HL-60/S4 (cell line): ENCODE data around the gene CCDC141.

Experiments
- in situ Hi-C: fragments of 300-500 bp; cut with MboI; formaldehyde crosslinking; loops from 2 replicates; pipeline ENCODE4 v1.14.3; 2022; ENCODE audit warnings: low sequenced_read_pairs

The CCDC141 gene

DNA sequence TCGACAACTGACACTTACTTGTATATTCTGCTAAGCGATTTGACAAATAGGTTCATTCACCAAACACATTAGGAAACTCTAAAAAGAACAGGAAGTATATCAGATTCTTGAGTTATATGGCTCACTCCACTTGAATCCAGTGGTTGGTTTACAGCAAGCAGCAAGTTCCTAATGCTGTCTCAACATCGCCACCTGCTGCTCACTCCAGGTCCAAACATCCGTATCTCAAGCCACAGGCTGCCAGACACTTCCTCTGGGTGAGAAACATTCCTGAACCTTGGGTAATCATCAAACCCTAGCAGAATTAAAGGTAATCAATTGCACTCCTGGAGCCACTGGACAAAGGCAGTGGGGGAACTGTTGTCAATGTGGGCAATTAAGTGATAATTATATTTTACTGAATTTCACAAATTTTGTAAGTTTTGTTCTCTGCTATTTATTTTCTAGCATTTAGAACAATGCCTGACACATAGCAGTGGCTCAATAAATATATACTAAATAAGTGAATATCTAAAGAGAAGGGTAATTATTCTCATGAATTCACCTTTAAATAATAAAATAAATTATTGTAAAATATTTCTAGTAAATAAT lies 135.6 kb downstream of the CCDC141 start:
- in situ Hi-C loops, result no loop called here

DNA sequence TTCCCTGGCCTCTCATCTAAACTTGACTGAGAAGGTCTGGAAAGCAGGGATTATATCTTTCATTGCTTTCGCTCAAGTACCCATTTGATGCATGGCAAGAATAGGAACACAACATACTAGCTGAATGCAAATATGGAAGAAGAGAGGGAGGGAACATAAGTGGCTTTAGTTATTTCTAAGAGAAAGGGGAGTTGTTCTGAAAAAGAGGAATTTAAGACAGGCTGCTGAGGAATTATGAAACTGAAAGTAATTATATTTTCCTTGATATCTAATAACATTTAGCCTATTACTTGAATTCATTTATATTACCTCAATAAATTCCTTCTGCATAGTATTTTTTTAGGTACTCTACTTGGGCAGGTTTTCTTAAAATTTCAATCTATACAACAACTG lies 136.9 kb downstream of the CCDC141 start:
- in situ Hi-C loops, result no loop called here

GRCh38 chr2:178912416-178913048 lies 137.4 kb downstream of the CCDC141 start:
- in situ Hi-C loops, result no loop called here

GRCh38 chr2:178911039-178911438 lies 138.9 kb downstream of the CCDC141 start:
- in situ Hi-C loops, result no loop called here

DNA sequence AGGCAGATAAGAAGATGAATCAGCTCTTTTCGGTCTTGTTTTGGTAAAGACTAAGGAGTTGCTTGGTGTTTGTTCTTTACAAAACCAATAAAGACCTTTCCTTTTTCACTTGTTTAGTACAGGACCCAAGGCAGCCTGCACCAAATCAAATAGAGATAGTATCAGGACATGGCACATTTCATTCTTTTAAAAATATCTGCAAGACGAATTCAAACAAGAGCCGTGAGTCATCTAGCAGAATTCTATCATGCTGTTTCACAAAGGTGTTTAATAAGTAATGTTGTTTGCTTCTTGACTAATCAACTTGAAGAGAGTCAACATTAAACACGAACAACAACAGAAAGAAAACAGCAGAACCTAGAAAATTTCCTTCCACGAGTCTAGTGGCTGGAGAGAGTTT lies 139.9 kb downstream of the CCDC141 start:
- in situ Hi-C loops, result no loop called here

DNA sequence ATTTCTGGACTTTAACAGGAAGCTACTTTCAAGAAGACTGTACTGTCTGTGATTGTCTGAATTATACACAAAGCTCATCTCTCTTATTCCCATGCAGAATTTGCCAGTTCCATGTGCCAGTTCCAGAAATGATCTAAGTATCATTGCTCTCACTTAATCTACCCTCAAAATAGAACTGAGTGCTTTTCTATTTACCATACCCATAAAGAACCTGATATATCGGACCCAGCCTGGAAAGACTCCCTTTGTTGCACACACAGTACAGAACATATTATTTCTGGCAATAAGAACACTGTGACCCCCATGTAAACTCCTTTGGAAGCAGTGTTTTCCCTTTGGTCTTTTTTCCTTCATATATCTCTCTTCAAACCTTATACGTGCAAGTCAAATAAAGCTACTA lies 140.4 kb downstream of the CCDC141 start:
- in situ Hi-C loops, result no loop called here

DNA sequence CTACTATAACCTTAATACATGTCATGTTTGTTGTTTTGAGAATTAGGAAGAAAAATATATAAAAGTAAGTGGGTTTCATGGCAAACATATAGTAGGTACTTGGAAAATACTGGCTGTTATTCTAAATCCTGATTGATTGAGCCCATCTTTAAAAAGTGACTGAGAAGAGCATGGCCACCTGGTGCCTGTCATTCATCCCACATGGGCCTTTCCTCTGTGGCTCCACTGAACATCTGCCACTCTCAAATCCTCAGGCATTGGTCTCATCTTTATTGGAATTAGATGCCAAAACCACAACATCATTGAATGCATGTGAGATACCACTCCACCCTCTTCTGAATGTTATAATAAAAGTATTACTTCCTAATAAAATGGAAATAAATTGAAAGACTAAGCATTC lies 141.1 kb downstream of the CCDC141 start:
- in situ Hi-C loops, result no loop called here

DNA sequence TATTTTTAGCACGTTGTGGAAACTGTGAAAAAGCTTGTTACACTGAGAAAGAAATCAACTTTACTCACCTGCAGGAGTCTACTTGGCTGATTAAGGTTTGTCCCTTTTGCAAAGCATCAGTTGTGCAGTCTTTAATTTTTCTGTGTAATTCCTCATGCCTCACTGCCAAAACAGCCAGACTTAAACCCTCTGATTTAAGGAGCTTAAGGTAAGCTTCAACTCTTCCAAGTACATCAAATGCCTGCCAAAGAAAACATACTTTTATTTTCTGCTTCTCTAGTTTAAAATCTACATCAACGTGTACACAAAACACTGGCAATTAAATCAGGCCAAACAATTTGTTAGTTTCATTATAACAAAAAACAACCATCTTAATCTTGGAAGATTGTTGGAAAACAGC lies 144.7 kb downstream of the CCDC141 start:
- in situ Hi-C loops, result no loop called here

GRCh38 chr2:178899656-178900055 lies 150.3 kb downstream of the CCDC141 start:
- in situ Hi-C loops, result no loop called here

DNA sequence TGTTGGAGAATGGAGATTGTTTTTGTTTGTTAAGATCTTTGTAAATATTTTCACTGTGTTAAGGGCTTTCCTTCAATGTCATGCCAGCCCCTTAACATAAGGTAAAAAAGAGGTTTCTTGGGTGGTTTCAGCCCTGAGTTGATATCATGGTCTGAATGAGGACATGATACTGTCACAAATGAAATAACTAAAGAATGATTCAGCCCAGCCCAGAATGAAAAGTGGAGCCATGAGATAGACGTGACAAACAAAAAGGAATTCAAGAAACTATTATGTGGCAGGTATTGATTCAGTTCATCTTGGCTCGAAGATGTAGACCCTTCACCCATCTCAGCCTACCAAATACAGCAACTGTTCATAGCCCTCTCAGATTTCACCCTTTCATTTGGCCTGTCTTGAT lies 154.1 kb downstream of the CCDC141 start:
- in situ Hi-C loops, result no loop called here

DNA sequence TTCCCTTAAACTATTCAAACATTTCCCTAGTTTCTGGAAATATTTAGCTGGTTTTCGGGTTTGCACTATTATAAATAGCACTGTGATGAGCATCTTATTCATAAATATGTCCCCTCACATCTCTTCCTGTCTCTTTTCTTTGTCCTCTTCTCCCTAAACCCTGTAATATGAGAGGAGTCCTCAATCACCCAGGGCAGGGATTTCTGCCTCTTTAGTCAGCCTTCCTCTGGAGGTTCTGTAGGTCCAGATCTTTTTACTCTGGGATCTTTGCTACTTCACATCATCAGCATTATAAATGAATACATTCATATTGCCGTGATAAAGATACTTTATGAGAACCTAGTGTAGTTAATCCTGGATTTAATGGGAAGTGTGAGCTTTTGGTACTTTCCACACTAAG lies 154.8 kb downstream of the CCDC141 start:
- in situ Hi-C loops, result no loop called here

DNA sequence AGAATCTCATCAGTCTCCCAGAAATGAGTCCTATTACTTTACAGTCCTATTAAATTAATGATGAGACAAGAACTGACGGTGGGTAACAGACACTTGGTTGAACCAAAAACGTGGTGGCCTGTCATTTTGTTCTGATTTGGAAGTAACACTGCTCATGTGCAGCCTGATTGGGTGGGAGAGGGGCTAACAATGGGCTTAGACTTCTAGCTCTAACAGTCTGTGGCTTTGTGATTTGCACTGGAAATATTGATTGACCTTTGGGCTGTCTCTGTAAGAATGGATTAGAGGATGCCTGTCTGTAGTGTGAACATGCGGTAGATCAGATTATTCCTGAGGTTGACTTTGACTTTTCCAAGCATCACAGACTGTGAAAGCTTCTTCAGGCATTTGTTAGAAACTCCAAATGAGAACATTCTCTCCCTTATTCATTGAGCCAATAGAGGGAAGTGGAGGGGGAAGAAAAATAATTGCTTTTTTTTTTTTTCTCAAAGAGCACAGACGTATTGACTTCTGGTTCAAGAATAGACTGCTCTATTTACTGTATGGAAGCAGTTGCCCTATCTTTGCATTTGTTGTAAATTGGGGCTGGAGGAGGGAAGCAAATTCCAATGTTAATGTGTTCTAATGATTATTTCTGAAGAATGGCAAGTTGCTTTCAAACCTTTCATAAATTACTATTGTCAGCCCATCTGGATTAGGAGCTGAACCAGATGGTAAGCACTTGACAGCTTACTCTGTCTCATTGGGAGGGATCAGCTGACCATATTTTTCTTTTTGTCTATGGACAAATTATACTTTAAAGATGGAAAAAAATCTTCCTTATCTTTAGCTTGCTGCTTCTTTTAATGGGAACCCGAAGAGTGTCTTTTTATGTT lies 156.9 kb downstream of the CCDC141 start:
- in situ Hi-C loops, result no loop called here

DNA sequence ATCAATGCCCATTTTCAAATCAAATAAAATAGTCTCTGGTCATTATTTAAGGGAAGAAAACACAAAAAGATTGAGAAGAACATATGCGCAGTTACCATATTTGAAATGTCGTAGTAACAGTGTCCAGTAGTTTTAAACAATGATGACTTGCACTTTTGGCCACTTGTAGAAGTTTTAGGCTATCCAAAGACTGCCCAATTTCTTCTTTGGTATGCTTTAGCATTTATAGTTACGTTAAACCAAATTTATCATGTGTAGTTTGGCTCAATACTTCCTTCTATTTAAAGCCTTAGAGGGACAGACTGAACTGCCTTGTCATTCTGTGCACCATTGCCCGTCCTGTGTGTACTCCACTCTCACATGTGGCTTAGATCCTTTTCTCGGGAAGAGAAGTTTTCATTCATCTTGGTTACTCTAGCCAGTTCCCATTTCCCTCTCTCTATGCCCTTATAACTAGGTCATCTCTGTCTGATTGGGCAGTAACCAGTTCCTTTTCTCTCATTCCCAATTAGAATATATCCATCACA lies 157.9 kb downstream of the CCDC141 start:
- in situ Hi-C loops, result no loop called here

GRCh38 chr2:178891265-178891958 lies 158.5 kb downstream of the CCDC141 start:
- in situ Hi-C loops, result no loop called here

DNA sequence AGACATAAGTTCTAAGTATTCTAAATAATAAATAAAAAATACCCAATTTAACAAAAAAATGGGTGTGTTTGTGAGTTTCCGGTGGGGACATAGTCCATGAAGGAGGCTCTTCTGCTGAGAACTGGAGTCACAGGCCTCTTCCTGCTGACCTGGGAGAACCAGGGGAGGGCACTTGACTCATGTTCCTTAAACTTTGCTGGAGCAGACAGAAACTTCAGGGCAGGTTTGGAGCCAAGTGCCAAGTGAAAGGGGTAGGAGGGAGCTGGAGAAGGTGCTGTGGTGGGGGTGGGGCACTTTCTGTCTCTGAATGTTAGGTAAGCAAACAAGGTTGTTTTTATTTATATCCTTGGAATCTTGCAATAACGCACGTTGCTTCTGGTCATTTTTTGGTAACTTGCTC lies 163.9 kb downstream of the CCDC141 start:
- in situ Hi-C loops, result no loop called here

DNA sequence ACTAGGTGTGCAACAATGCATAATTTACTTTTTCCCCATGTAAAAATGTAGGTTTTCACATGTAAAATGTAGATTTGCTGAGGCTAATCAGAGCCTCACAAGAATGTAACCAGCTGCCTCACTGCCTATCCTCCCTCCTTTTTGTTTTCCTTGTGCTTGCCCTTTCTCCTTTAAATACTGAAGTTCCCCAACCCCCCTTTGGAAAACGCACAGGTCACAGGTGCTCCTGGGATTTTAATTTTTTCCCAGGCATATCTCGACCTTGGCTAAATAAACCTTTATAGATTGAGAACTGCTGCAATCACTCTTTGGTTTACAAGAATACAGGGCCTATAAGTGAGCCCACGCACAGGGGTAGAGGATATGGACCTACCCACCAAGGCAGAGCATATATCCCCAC lies 165.5 kb downstream of the CCDC141 start:
- in situ Hi-C loops, result no loop called here

- in situ Hi-C loops, result no loop called here
These were observed 167.1 kb downstream of the CCDC141 start for GRCh38 chr2:178882666-178883440.

GRCh38 chr2:178881075-178881474 lies 168.9 kb downstream of the CCDC141 start:
- in situ Hi-C loops, result no loop called here

DNA sequence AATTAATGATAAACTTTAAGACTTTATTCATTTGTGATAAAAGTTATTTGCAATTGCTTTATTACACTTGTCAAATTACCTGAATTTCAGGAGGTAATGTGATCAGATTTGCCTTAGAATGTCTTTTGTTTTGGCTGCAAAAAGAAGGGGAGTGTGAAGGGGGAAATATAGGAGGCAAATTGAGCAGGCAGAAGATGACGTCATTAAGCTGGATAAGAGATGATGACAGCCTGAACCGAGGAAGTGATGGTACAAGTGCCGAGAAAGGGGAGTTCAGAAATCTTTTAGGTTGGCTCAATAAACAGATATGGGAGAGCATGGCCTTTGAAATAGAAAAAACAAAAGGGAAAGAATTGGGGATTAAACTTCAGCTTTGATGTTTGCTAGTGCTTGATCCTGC lies 169.7 kb downstream of the CCDC141 start:
- in situ Hi-C loops, result no loop called here

DNA sequence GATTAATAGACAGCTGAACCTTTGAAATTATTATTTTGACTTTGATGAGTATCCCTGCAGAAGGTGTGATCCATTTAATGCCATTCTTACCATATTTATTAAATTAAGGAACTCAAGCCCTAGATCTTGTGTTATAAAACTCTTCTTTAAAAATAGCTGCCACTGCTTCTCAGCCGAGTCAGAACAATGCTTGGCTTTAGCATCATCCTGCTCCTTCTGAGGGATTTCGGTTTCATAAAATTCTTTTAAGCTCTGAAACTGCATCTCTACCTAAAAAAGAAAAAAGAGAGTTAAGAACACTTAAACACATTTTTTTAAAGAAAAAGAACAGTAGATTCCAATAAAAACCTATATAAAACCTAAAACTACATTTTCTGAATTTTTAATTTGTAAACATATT lies 172.1 kb downstream of the CCDC141 start:
- in situ Hi-C loops, result no loop called here
